Mesothelial cell of epicardium (in vitro differentiated cells): ENCODE data around the gene NRL. TPM values are rescaled to one million over a fixed set of nuclear protein-coding genes. Genes with fewer than 3 reads are reported as not detected.
"Not testable (repeated sequence)": the region's sequence is repeated elsewhere in the genome, so short reads cannot be mapped to it uniquely, and the experiment has no call there.

Source experiments
- DNase-seq, 2 experiments: peaks; one replicate each; pipeline ENCODE4 v3.0.0; 2021; ENCODE audit warnings: low spot score in 2 of 2; ENCODE audit not compliant: unreplicated experiment in 2 of 2
- H3K27ac Mint-ChIP-seq: 2 replicates; pipeline ENCODE4 v1.8.0; 2021; ENCODE audit warnings: mixed read lengths
- H3K27me3 Mint-ChIP-seq: 2 replicates; pipeline ENCODE4 v1.8.0; 2021; ENCODE audit warnings: low read depth, mixed read lengths
- H3K36me3 Mint-ChIP-seq: 2 replicates; pipeline ENCODE4 v1.8.0; 2021; ENCODE audit warnings: mixed read lengths
- H3K4me1 Mint-ChIP-seq: 2 replicates; pipeline ENCODE4 v1.8.0; 2021; ENCODE audit warnings: mixed read lengths
- H3K4me3 Mint-ChIP-seq: 2 replicates; pipeline ENCODE4 v1.8.0; 2021; ENCODE audit warnings: mild to moderate bottlenecking, moderate library complexity, mixed read lengths
- H3K9me3 Mint-ChIP-seq: 2 replicates; pipeline ENCODE4 v1.8.0; 2021; ENCODE audit warnings: mixed read lengths
- CTCF ChIP-seq: fragments of 200-600 bp; sonication (generic); IDR thresholded peaks from one replicate; pipeline ENCODE4 v1.5.0; 2021; ENCODE audit warnings: antibody characterized with exemption; ENCODE audit not compliant: unreplicated experiment
- total RNA-seq: library from RNA; stranded (reverse); gene quantifications from 3 replicates; pipeline ENCODE4 v1.2.1, GENCODE V29; 2021

Gene NRL
- total RNA-seq, 1 donor from 2014 or later = 2.0 TPM

GRCh38 chr14:24040692-24041091 is 74.1 kb downstream of the NRL start:
- H3K4me1 Mint-ChIP-seq = peaks cover 10% of the 10 kb centered on the region
- no peak overlapping the region for H3K4me3 Mint-ChIP-seq
- H3K27me3 Mint-ChIP-seq = peaks cover 19% of the 10 kb centered on the region
- no peak overlapping the region for H3K27ac Mint-ChIP-seq
- no peak for TF ChIP-seq CTCF
- H3K9me3 Mint-ChIP-seq = no peaks in the 10 kb centered on the region
- no peak for DNase-seq
- no peaks in the 10 kb centered on the region for H3K36me3 Mint-ChIP-seq

GRCh38 chr14:24038686-24039085 is 76.1 kb downstream of the NRL start:
- Mint-ChIP-seq H3K4me1 (peaks cover 11% of the 10 kb centered on the region), H3K9me3 (no peaks in the 10 kb centered on the region), H3K4me3 (no peak overlapping the region), H3K27ac (no peak overlapping the region), H3K36me3 (no peaks in the 10 kb centered on the region), H3K27me3 (peaks cover 11% of the 10 kb centered on the region)
- no peak for TF ChIP-seq CTCF
- no peak for DNase-seq

- Mint-ChIP-seq H3K27ac (no peak overlapping the region), H3K4me1 (peaks cover 11% of the 10 kb centered on the region), H3K27me3 (peaks cover 6% of the 10 kb centered on the region), H3K36me3 (no peaks in the 10 kb centered on the region), H3K4me3 (no peak overlapping the region), H3K9me3 (peaks cover 1% of the 10 kb centered on the region)
- DNase-seq = no peak
- TF ChIP-seq CTCF = no peak
These were observed 77.1 kb downstream of the NRL start for GRCh38 chr14:24037658-24038037.

GRCh38 chr14:24036963-24037657 is 77.6 kb downstream of the NRL start:
- Mint-ChIP-seq H3K4me1 (peaks cover 11% of the 10 kb centered on the region), H3K4me3 (peak overlapping the region; percentile 87), H3K27ac (peak overlapping the region; percentile 92)
- not testable (repeated sequence) for H3K36me3 Mint-ChIP-seq, DNase-seq, H3K27me3 Mint-ChIP-seq, H3K9me3 Mint-ChIP-seq

- no peaks in the 10 kb centered on the region for H3K36me3 Mint-ChIP-seq
- peaks cover 5% of the 10 kb centered on the region for H3K9me3 Mint-ChIP-seq
- TF ChIP-seq CTCF = peak; percentile 25
- peak in 1 of 2 experiments; percentile 81 for DNase-seq
- H3K4me1 Mint-ChIP-seq = peaks cover 11% of the 10 kb centered on the region
- no peaks in the 10 kb centered on the region for H3K27me3 Mint-ChIP-seq
- peak overlapping the region; percentile 92 for H3K27ac Mint-ChIP-seq
- peak overlapping the region; percentile 87 for H3K4me3 Mint-ChIP-seq
These were observed 78.4 kb downstream of the NRL start for GRCh38 chr14:24036169-24036962.

- H3K9me3 Mint-ChIP-seq = peaks cover 11% of the 10 kb centered on the region
- not testable (repeated sequence) for DNase-seq, H3K27me3 Mint-ChIP-seq, H3K36me3 Mint-ChIP-seq
- H3K4me3 Mint-ChIP-seq = peak overlapping the region; percentile 87
- H3K4me1 Mint-ChIP-seq = peaks cover 11% of the 10 kb centered on the region
- peak overlapping the region; percentile 83 for H3K27ac Mint-ChIP-seq
These were observed 79.0 kb downstream of the NRL start for GRCh38 chr14:24035769-24036168.
